Natural killer cell (primary cell): Measurements from ENCODE around the gene REC114. TPM values are rescaled to one million over a fixed set of nuclear protein-coding genes. Genes with fewer than 3 reads are reported as not detected.

Experiments used
- ATAC-seq, 3 donors: fragments of 150-1000 bp in 2 of 3; fragments of 200-7000 bp in 1 of 3; cut with Tn5 transposase; 1 replicate in 1 of 3; 2 replicates in 2 of 3; pipeline ENCODE4 v1.10.0; 2021; ENCODE audit warnings: mild to moderate bottlenecking in 2 of 3, moderate library complexity in 2 of 3
- DNase-seq, 2 donors: peaks; one replicate each; pipeline versions ENCODE4 v3.0.0 to v3.0.0-alpha.2; 2013 to 2021; ENCODE audit warnings: mixed read lengths in 1 of 2
- H3K27ac ChIP-seq: one replicate; pipeline ENCODE4 v1.5.1; 2013; ENCODE audit warnings: mild to moderate bottlenecking, low read length
- H3K27me3 ChIP-seq: one replicate; pipeline ENCODE4 v1.6.1; 2013; ENCODE audit warnings: low read length; ENCODE audit not compliant: control insufficient read depth, insufficient read depth
- H3K36me3 ChIP-seq: one replicate; pipeline ENCODE4 v1.6.1; 2013; ENCODE audit warnings: low read length; ENCODE audit not compliant: control insufficient read depth, insufficient read depth
- H3K4me1 ChIP-seq: one replicate; pipeline ENCODE4 v1.6.1; 2013; ENCODE audit warnings: low read length; ENCODE audit not compliant: control insufficient read depth, insufficient read depth
- H3K4me3 ChIP-seq: one replicate; pipeline ENCODE4 v1.5.1; 2013; ENCODE audit warnings: low read length
- H3K9me3 ChIP-seq: one replicate; pipeline ENCODE4 v1.6.1; 2013; ENCODE audit warnings: low read length; ENCODE audit not compliant: control insufficient read depth, insufficient read depth
- H3K27ac Mint-ChIP-seq, 2 donors: one replicate each; pipeline ENCODE4 v1.8.0; 2022; ENCODE audit warnings: mild to moderate bottlenecking in 2 of 2, mixed read lengths in 2 of 2, moderate library complexity in 1 of 2
- H3K27me3 Mint-ChIP-seq, 2 donors: one replicate each; pipeline ENCODE4 v1.8.0; 2022; ENCODE audit warnings: low read depth in 2 of 2, mixed read lengths in 2 of 2
- H3K36me3 Mint-ChIP-seq: one replicate; pipeline ENCODE4 v1.8.0; 2022; ENCODE audit warnings: mixed read lengths
- H3K4me1 Mint-ChIP-seq, 2 donors: one replicate each; pipeline ENCODE4 v1.8.0; 2022; ENCODE audit warnings: mixed read lengths in 2 of 2
- H3K4me3 Mint-ChIP-seq: one replicate; pipeline ENCODE4 v1.8.0; 2022; ENCODE audit warnings: mild to moderate bottlenecking, moderate library complexity, mixed read lengths
- H3K9me3 Mint-ChIP-seq, 2 donors: one replicate each; pipeline ENCODE4 v1.8.0; 2022; ENCODE audit warnings: mixed read lengths in 2 of 2
- CTCF ChIP-seq: fragments of 200-600 bp; IDR thresholded peaks from one replicate; pipeline ENCODE4 v1.8.0; 2022; ENCODE audit warnings: antibody characterized with exemption
- WGBS: methylation state at CpG from one replicate; pipeline ENCODE4 v1.1.7; 2013; ENCODE audit warnings: missing lambda C conversion rate; ENCODE audit not compliant: insufficient coverage; 5-methylcytosine and 5-hydroxymethylcytosine counted together
- intact Hi-C: fragments of 100-400 bp; cut with micrococcal nuclease; formaldehyde crosslinking; loops from one replicate; pipeline ENCODE4 v1.14.2; 2022
- total RNA-seq, 4 donors: library from RNA; stranded (reverse); fragments of 120-200 nt in 1 of 4; gene quantifications; one replicate each; pipeline versions ENCODE4 v1.2.3 to v1.2.4, GENCODE V29; 2013 to 2022

The REC114 gene
- total RNA-seq, 3 donors from 2014 or later (not counting 1 experiment from before 2014, with no cell fraction given) = not detected

- Mint-ChIP-seq H3K4me1 (peaks cover 31 to 44% of the 10 kb centered on the region in 2 donors), H3K36me3 (no peaks in the 10 kb centered on the region), H3K27me3 (no peaks in the 10 kb centered on the region), H3K9me3 (no peaks in the 10 kb centered on the region), H3K4me3 (no peak overlapping the region), H3K27ac (no peak overlapping the region)
- Histone ChIP-seq H3K27ac (no peak overlapping the region), H3K4me1 (peaks cover 11% of the 10 kb centered on the region), H3K4me3 (no peak overlapping the region), H3K27me3 (no peaks in the 10 kb centered on the region), H3K9me3 (no peaks in the 10 kb centered on the region), H3K36me3 (no peaks in the 10 kb centered on the region)
- no peak for DNase-seq
- ATAC-seq = peak in 1 of 3 donors; percentile 64
- intact Hi-C loops = no loop called here
- TF ChIP-seq CTCF = no peak
- 82% methylated on average over 5 of the region's 5 CpGs for WGBS
These were observed 157.7 kb downstream of the REC114 start for GRCh38 chr15:73600413-73601335.

- WGBS = 73% methylated on average over 6 of the region's 7 CpGs
- no peak for DNase-seq
- Histone ChIP-seq H3K4me3 (no peak overlapping the region), H3K27ac (no peak overlapping the region), H3K9me3 (no peaks in the 10 kb centered on the region), H3K27me3 (no peaks in the 10 kb centered on the region), H3K4me1 (peaks cover 11% of the 10 kb centered on the region), H3K36me3 (no peaks in the 10 kb centered on the region)
- Mint-ChIP-seq H3K27me3 (no peaks in the 10 kb centered on the region), H3K36me3 (no peaks in the 10 kb centered on the region), H3K4me1 (peaks cover 23 to 34% of the 10 kb centered on the region in 2 donors), H3K4me3 (no peak overlapping the region), H3K9me3 (no peaks in the 10 kb centered on the region), H3K27ac (no peak overlapping the region)
- intact Hi-C loops = no loop called here
- no peak for ATAC-seq
- no peak for TF ChIP-seq CTCF
These were observed 158.8 kb downstream of the REC114 start for GRCh38 chr15:73601451-73602445.

GRCh38 chr15:73602446-73602843, 159.5 kb downstream of the REC114 start:
- Histone ChIP-seq H3K27me3 (no peaks in the 10 kb centered on the region), H3K27ac (no peak overlapping the region), H3K4me3 (no peak overlapping the region), H3K9me3 (no peaks in the 10 kb centered on the region), H3K4me1 (peaks cover 11% of the 10 kb centered on the region), H3K36me3 (no peaks in the 10 kb centered on the region)
- peak; percentile 30 to 52 (median 31) for ATAC-seq
- H3K4me1 Mint-ChIP-seq = peaks cover 30 to 34% of the 10 kb centered on the region in 2 donors
- intact Hi-C loops = no loop called here
- TF ChIP-seq CTCF = no peak
- no peak overlapping the region for H3K4me3 Mint-ChIP-seq
- H3K9me3 Mint-ChIP-seq = no peaks in the 10 kb centered on the region
- 8% methylated on average over 1 of the region's 1 CpG for WGBS
- no peaks in the 10 kb centered on the region for H3K27me3 Mint-ChIP-seq
- H3K36me3 Mint-ChIP-seq = no peaks in the 10 kb centered on the region
- H3K27ac Mint-ChIP-seq = no peak overlapping the region
- no peak for DNase-seq
